ENCODE measurements around the gene CST4. TPM values are rescaled to one million over a fixed set of nuclear protein-coding genes. Genes with fewer than 3 reads are reported as not detected.
"Not testable (repeated sequence)": the region's sequence is repeated elsewhere in the genome, so short reads cannot be mapped to it uniquely, and the experiment has no call there.

CST4 gene
- total RNA-seq, 6 donors from 2014 or later = not detected

- no peak overlapping the region for H3K27ac ChIP-seq
- ATAC-seq (ENCODE audit: low FRiP score in 2 of 2) (no peak), DNase-seq (peak in 1 of 2 donors; percentile 52)
- peaks cover 0 to 14% (median 3%) of the 10 kb centered on the region in 4 donors for H3K4me1 ChIP-seq
- H3K4me3 ChIP-seq = no peak overlapping the region
- H3K9me3 ChIP-seq = no peaks in the 10 kb centered on the region
- H3K27me3 ChIP-seq = no peaks in the 10 kb centered on the region
- no peaks in the 10 kb centered on the region for H3K36me3 ChIP-seq
- 90 to 93% methylated on average over 8 of the region's 8 CpGs for WGBS, 2 donors
- TF ChIP-seq POLR2A (IDR thresholded peaks at IDR 0.05) = no peak
Measured at GRCh38 chr20:23690581-23690980, 1.7 kb upstream of the CST4 start.

- WGBS, 2 donors = 59 to 72% methylated on average over 3 of the region's 3 CpGs
- no peak for ATAC-seq (ENCODE audit: low FRiP score in 2 of 2)
- no peak for TF ChIP-seq EP300 (IDR thresholded peaks at IDR 0.05)
- no peak for TF ChIP-seq POLR2A (IDR thresholded peaks at IDR 0.05)
- no peak for TF ChIP-seq CTCF (IDR thresholded peaks at IDR 0.05)
- TF ChIP-seq POLR2AphosphoS5 (IDR thresholded peaks at IDR 0.05) = no peak
- Histone ChIP-seq H3K27me3 (no peaks in the 10 kb centered on the region), H3K27ac (no peak overlapping the region), H3K9me3 (no peaks in the 10 kb centered on the region), H3K4me1 (peaks cover 0 to 14% (median 3%) of the 10 kb centered on the region in 4 donors), H3K4me3 (no peak overlapping the region), H3K36me3 (no peaks in the 10 kb centered on the region)
- no peak for DNase-seq
Measured at GRCh38 chr20:23689399-23689690, 507 bp upstream of the CST4 start.

DNA sequence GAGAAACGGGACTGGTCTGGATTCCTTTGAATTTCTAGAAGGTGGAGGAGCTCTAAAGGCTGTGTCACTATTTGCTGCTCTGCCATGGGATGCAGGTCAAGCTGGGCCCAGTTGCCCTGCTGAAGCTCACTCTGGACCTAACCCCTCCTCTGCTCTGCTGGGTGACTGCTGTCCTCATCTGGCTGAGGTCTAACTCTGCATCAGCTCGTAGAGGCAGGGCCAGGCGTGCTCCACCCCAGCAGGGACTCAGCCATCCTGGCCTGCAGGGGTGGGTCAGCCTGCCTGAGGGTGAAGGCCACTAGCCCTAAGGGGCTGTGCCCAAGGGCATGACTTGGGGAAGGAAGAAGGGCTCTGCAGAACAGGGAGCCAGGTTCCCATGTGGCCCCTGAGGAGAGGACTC lies 852 bp downstream of the CST4 start:
- Histone ChIP-seq H3K36me3 (no peaks in the 10 kb centered on the region), H3K4me1 (peaks cover 0 to 7% (median 0%) of the 10 kb centered on the region in 4 donors), H3K27ac (no peak overlapping the region), H3K9me3 (no peaks in the 10 kb centered on the region), H3K27me3 (no peaks in the 10 kb centered on the region), H3K4me3 (no peak overlapping the region)
- peak in 1 of 2 donors; percentile 17 for DNase-seq
- ATAC-seq (ENCODE audit: low FRiP score in 2 of 2) = no peak
- WGBS, 2 donors = 72 to 75% methylated on average over 2 to 3 of the region's 3 CpGs
- TF ChIP-seq POLR2AphosphoS5 (IDR thresholded peaks at IDR 0.05) = no peak
- no peak for TF ChIP-seq POLR2A (IDR thresholded peaks at IDR 0.05)
- TF ChIP-seq EP300 (IDR thresholded peaks at IDR 0.05) = no peak
- TF ChIP-seq CTCF (IDR thresholded peaks at IDR 0.05) = no peak

DNA sequence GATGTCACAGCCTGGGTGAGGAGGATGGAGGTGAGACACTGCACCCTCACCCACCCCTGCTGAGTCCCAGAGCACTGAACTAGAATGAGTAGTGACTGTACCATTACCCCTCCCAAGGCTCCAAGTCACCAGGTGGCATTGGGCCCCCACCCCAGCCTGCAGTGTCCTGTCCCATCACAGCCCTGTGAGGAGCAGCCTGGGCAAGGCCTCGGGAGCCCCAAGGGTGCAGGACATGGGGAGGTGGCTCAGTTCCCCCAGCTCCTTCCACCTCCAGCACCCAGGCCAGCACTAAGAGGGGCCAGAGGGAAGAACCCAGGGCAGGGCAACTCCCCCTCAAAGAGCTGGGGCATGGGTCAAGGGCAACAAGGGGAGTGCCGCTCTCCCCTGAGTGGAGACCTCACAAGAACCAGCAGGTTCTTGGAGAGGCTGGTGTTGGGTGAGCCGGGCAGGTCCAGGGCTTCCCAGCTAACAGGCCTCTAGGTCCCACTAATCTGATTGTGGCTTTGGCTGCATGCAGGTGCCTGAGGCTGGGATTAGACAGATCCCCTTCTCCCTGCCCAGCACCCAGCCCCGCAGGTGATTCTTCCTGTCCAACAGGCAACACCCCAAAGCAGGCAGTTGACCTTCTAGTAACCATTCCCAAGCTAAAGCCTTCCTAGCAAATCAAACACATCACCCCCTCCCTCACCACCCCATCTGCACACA lies 2.6 kb downstream of the CST4 start:
- DNase-seq (peak in 1 of 2 donors; percentile 11), ATAC-seq (ENCODE audit: low FRiP score in 2 of 2) (no peak)
- Histone ChIP-seq H3K9me3 (no peaks in the 10 kb centered on the region), H3K4me1 (no peaks in the 10 kb centered on the region), H3K27ac (no peak overlapping the region), H3K36me3 (no peaks in the 10 kb centered on the region), H3K27me3 (no peaks in the 10 kb centered on the region), H3K4me3 (no peak overlapping the region)
- WGBS, 2 donors = 93 to 94% methylated on average over 4 of the region's 4 CpGs
- TF ChIP-seq POLR2AphosphoS5 (IDR thresholded peaks at IDR 0.05) (no peak), POLR2A (IDR thresholded peaks at IDR 0.05) (no peak), EP300 (IDR thresholded peaks at IDR 0.05) (no peak), CTCF (IDR thresholded peaks at IDR 0.05) (no peak)

GRCh38 chr20:23685529-23685896 lies 3.3 kb downstream of the CST4 start:
- not testable (repeated sequence) for H3K4me1 ChIP-seq, H3K36me3 ChIP-seq, H3K9me3 ChIP-seq, H3K27ac ChIP-seq, H3K4me3 ChIP-seq, H3K27me3 ChIP-seq
- DNase-seq (peak in 1 of 2 donors; percentile 10), ATAC-seq (ENCODE audit: low FRiP score in 2 of 2) (peak in 1 of 2 donors; percentile 27)
- WGBS, 2 donors = 40 to 86% methylated on average over 1 to 4 of the region's 4 CpGs

DNA sequence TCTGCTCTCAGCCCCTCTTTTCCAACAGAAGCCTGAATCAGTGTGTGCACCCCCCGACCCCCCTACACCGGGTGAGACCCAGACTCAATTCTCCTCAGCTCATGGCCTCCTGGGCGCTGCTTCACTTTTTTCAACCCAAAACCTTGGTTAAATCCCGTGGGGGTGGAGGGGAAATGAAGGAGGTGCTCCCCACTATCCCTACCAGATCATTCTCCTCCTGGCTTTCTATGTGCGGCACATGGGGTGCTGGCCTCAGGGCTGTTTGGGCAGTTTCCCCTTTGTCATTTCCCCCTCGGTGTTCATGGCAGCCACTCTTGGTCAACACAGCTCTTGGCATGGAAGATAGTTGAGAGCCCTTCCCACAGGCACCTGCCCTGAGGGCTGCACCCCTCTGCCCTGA lies 4.6 kb downstream of the CST4 start:
- Histone ChIP-seq H3K4me1 (peaks cover 0 to 4% (median 0%) of the 10 kb centered on the region in 4 donors), H3K27ac (no peak overlapping the region), H3K4me3 (no peak overlapping the region), H3K27me3 (no peaks in the 10 kb centered on the region), H3K36me3 (no peaks in the 10 kb centered on the region), H3K9me3 (no peaks in the 10 kb centered on the region)
- ATAC-seq (ENCODE audit: low FRiP score in 2 of 2) (no peak), DNase-seq (no peak)
- TF ChIP-seq POLR2AphosphoS5 (IDR thresholded peaks at IDR 0.05) = no peak
- no peak for TF ChIP-seq POLR2A (IDR thresholded peaks at IDR 0.05)
- TF ChIP-seq EP300 (IDR thresholded peaks at IDR 0.05) = no peak
- no peak for TF ChIP-seq CTCF (IDR thresholded peaks at IDR 0.05)
- 77 to 83% methylated on average over 6 of the region's 6 CpGs for WGBS, 2 donors

Data from upper lobe of left lung (tissue), 6 donors.